DND-41 (cell line): ENCODE results near the gene TTC28.
A peak's percentile ranks its signal among the peaks of the same experiment; 100 is the strongest.

Source experiments
- ATAC-seq: fragments of 200-7000 bp; cut with Tn5 transposase; 3 replicates; pipeline ENCODE4 v1.9.1; 2021; ENCODE audit warnings: low read depth; ENCODE audit not compliant: insufficient read depth
- DNase-seq: peaks from one replicate; pipeline ENCODE4 v3.0.0-alpha.2; 2020
- H2AFZ ChIP-seq: 2 replicates; pipeline ENCODE4 v1.6.0; 2012; ENCODE audit warnings: low read depth, low read length
- H3K27ac ChIP-seq: 2 replicates; pipeline ENCODE4 v1.5.1; 2012; ENCODE audit warnings: low read length, inconsistent platforms
- H3K27me3 ChIP-seq: fragments of 200-600 bp; sonication (generic); 2 replicates; pipeline ENCODE4 v1.6.0; 2012; ENCODE audit warnings: low read length, mild to moderate bottlenecking, inconsistent platforms; ENCODE audit not compliant: insufficient read depth, poor library complexity
- H3K36me3 ChIP-seq: 2 replicates; pipeline ENCODE4 v1.5.1; 2012; ENCODE audit warnings: low read length, inconsistent platforms; ENCODE audit not compliant: insufficient read depth
- H3K4me1 ChIP-seq: 2 replicates; pipeline ENCODE4 v1.5.1; 2012; ENCODE audit warnings: mild to moderate bottlenecking, low read length; ENCODE audit not compliant: insufficient read depth
- H3K4me2 ChIP-seq: 2 replicates; pipeline ENCODE4 v1.6.0; 2012; ENCODE audit warnings: mild to moderate bottlenecking, moderate library complexity, low read length, inconsistent platforms; ENCODE audit not compliant: insufficient read depth
- H3K4me3 ChIP-seq, 2 experiments: fragments of 200-600 bp in 1 of 2; shearing (Covaris generic) in 1 of 2; 2 replicates each; pipeline ENCODE4 v1.5.1; 2012 to 2016; ENCODE audit warnings: inconsistent platforms in 2 of 2, low read length in 2 of 2, mild to moderate bottlenecking in 2 of 2, low read depth in 1 of 2, moderate library complexity in 1 of 2
- H3K79me2 ChIP-seq: 2 replicates; pipeline ENCODE4 v1.6.0; 2012; ENCODE audit warnings: low read length, inconsistent platforms; ENCODE audit not compliant: insufficient read depth
- H3K9ac ChIP-seq: 2 replicates; pipeline ENCODE4 v1.6.0; 2012; ENCODE audit warnings: low read depth, mild to moderate bottlenecking, inconsistent platforms, low read length, moderate library complexity
- H3K9me3 ChIP-seq: 2 replicates; pipeline ENCODE4 v1.5.1; 2012; ENCODE audit warnings: low read length, moderate library complexity, mild to moderate bottlenecking, inconsistent platforms; ENCODE audit not compliant: insufficient read depth, severe bottlenecking
- H4K20me1 ChIP-seq: 2 replicates; pipeline ENCODE4 v1.6.0; 2012; ENCODE audit warnings: low read length; ENCODE audit not compliant: insufficient read depth
- EZH2 ChIP-seq: IDR thresholded peaks from 3 replicates; pipeline ENCODE4 v1.6.1; 2012; ENCODE audit warnings: borderline replicate concordance, low read depth, mild to moderate bottlenecking, moderate library complexity, low read length, inconsistent platforms; ENCODE audit not compliant: severe bottlenecking
- TF ChIP-seq, protein P1 (sequence below): IDR thresholded peaks from 2 replicates; pipeline ENCODE4 v1.5.1; 2012; ENCODE audit warnings: borderline replicate concordance, low read length, moderate library complexity, mild to moderate bottlenecking; ENCODE audit not compliant: poor library complexity, severe bottlenecking; ENCODE audit errors: extremely low read depth

The TTC28 gene

DNA sequence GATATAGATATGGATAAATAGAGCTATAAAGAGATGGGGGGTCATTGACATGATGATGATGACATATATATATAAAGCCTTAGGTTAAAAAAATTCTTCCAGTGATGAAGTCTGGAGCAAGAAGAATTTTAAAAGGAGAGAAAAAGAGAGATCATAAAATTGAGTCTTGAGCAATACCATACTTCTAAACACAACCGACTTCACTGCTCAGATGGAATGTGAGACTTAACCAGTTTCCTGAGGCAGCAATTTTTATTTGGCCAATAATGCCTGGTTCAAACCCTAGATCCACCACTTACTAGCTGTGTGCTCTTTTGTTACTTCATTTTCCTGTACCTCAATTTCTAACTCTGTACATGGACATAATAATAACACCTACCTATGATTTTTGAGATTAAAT is 229.5 kb downstream of the TTC28 start:
- Histone ChIP-seq H3K4me3 (no peak overlapping the region), H3K27ac (no peak overlapping the region), H4K20me1 (no peaks in the 10 kb centered on the region), H3K9ac (no peak overlapping the region), H3K36me3 (no peaks in the 10 kb centered on the region), H3K4me1 (no peaks in the 10 kb centered on the region), H2AFZ (no peak overlapping the region), H3K27me3 (no peaks in the 10 kb centered on the region), H3K4me2 (no peak overlapping the region), H3K79me2 (no peaks in the 10 kb centered on the region), H3K9me3 (peaks cover 5% of the 10 kb centered on the region)
- ATAC-seq (no peak), DNase-seq (no peak)
- no peak for TF ChIP-seq EZH2
- TF ChIP-seq, protein P1, sequence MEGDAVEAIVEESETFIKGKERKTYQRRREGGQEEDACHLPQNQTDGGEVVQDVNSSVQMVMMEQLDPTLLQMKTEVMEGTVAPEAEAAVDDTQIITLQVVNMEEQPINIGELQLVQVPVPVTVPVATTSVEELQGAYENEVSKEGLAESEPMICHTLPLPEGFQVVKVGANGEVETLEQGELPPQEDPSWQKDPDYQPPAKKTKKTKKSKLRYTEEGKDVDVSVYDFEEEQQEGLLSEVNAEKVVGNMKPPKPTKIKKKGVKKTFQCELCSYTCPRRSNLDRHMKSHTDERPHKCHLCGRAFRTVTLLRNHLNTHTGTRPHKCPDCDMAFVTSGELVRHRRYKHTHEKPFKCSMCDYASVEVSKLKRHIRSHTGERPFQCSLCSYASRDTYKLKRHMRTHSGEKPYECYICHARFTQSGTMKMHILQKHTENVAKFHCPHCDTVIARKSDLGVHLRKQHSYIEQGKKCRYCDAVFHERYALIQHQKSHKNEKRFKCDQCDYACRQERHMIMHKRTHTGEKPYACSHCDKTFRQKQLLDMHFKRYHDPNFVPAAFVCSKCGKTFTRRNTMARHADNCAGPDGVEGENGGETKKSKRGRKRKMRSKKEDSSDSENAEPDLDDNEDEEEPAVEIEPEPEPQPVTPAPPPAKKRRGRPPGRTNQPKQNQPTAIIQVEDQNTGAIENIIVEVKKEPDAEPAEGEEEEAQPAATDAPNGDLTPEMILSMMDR: no peak

DNA sequence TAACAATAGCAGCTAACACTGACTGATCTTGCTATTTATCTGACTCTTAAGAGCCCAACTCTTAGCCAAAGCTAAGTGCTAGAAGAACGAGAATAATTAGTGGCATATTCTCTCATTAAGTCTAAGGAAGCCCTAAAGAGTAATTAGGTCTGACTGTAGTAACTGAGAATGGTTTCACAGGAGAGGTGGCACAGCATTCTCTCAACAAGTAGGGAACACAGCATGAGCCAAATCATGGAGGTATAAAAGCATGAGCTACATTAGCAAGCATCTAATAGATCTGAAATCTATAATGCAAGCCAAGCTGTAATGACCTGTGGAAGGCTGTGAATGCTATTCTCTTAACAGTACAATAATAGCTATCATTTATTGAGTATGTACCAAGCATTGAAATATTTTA is 230.6 kb downstream of the TTC28 start:
- Histone ChIP-seq H3K79me2 (no peaks in the 10 kb centered on the region), H2AFZ (no peak overlapping the region)
- no peak for ATAC-seq

DNA sequence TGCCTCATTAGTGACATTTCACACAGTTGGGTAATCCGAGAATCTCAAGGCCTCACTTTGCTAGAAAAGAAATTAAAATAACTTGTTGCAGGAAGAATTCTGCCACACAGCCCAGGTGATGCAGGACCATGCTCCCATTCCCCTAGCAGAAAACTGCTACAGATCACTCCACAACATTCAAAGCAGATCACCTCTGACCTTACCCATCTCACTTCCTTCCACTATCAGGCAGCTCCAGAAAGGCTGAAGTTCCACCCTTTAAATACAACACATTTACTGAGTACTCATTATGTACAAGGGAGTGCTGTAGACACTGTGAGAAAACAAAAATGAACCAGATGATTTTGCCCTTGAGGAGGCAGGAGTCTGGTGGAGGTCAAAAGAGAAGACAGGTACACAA is 231.0 kb downstream of the TTC28 start:
- Histone ChIP-seq H3K9ac (no peak overlapping the region), H3K4me2 (no peak overlapping the region), H3K79me2 (no peaks in the 10 kb centered on the region), H2AFZ (peak overlapping the region; percentile 12; the same call in 1 of the 2 replicates), H3K36me3 (no peaks in the 10 kb centered on the region), H3K27me3 (no peaks in the 10 kb centered on the region), H3K4me3 (no peak overlapping the region), H3K27ac (no peak overlapping the region), H3K4me1 (peaks cover 10% of the 10 kb centered on the region), H3K9me3 (peaks cover 5% of the 10 kb centered on the region), H4K20me1 (no peaks in the 10 kb centered on the region)
- DNase-seq: no peak
- TF ChIP-seq, protein P1: no peak
- TF ChIP-seq EZH2: no peak
- ATAC-seq: no peak

More for the DNA sequence above, 230.6 kb downstream of the TTC28 start:
- no peaks in the 10 kb centered on the region for H3K27me3 ChIP-seq
- no peak for DNase-seq
- peaks cover 5% of the 10 kb centered on the region for H3K9me3 ChIP-seq
- H3K27ac ChIP-seq: no peak overlapping the region
- no peaks in the 10 kb centered on the region for H3K36me3 ChIP-seq
- no peaks in the 10 kb centered on the region for H4K20me1 ChIP-seq
- H3K9ac ChIP-seq: no peak overlapping the region
- no peak overlapping the region for H3K4me2 ChIP-seq
- H3K4me3 ChIP-seq: no peak overlapping the region
- TF ChIP-seq, protein P1: no peak
- TF ChIP-seq EZH2: no peak
- peaks cover 6% of the 10 kb centered on the region; the same call in 1 of the 2 replicates for H3K4me1 ChIP-seq

DNA sequence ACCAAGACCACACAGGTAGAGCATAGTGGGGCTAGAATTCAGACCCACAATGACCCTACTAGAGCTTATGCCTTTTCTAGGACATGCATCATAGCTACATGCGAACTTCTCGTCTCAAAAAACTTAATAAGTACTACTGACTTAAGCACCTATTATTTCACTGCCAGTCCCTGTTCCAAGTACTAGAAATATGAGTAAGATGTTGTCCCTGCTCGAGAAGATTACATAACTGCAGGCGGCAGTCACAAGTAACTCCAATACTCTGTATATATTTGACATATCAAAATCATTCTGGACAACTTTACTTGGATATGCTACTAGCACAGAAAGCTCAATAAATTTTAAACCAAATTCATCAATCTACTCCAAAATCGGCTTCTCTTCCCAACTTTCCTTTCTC is 235.0 kb downstream of the TTC28 start:
- Histone ChIP-seq H3K27ac (no peak overlapping the region), H3K9me3 (no peaks in the 10 kb centered on the region), H2AFZ (no peak overlapping the region), H3K4me1 (peaks cover 31% of the 10 kb centered on the region), H3K36me3 (no peaks in the 10 kb centered on the region), H3K79me2 (peaks cover 37% of the 10 kb centered on the region), H3K4me3 (no peak overlapping the region), H3K4me2 (no peak overlapping the region), H4K20me1 (no peaks in the 10 kb centered on the region; the same call in 1 of the 2 replicates), H3K27me3 (no peaks in the 10 kb centered on the region), H3K9ac (no peak overlapping the region)
- DNase-seq (no peak), ATAC-seq (no peak)
- TF ChIP-seq, protein P1: no peak
- TF ChIP-seq EZH2: no peak
